GM18858 (cell line): ENCODE results near the gene APCDD1L.

Experiments
- ATAC-seq: cut with Tn5 transposase; IDR thresholded peaks from one replicate; pipeline ENCODE4 v1.9.1; 2021; ENCODE audit not compliant: unreplicated experiment

Gene APCDD1L

GRCh38 chr20:58515233-58516212, at the start of gene APCDD1L:
Gene APCDD1L, minus strand, starts transcription at chr20:58515399. Its CDS starts 692 bp downstream, at chr20:58514707.
- no peak for ATAC-seq

- no peak for ATAC-seq
Measured at GRCh38 chr20:58559368-58559729, 44.1 kb upstream of the APCDD1L start.

- no peak for ATAC-seq
Measured at GRCh38 chr20:58558486-58559367, 43.5 kb upstream of the APCDD1L start.

GRCh38 chr20:58557733-58558342, 42.6 kb upstream of the APCDD1L start:
- no peak for ATAC-seq

- no peak for ATAC-seq
Measured at GRCh38 chr20:58556961-58557360, 41.8 kb upstream of the APCDD1L start.

GRCh38 chr20:58555078-58555765, 40.0 kb upstream of the APCDD1L start:
- ATAC-seq: no peak

- no peak for ATAC-seq
Measured at GRCh38 chr20:58554541-58554940, 39.3 kb upstream of the APCDD1L start.

- no peak for ATAC-seq
Measured at GRCh38 chr20:58553841-58554240, 38.6 kb upstream of the APCDD1L start.

GRCh38 chr20:58553166-58553696, 38.0 kb upstream of the APCDD1L start:
- no peak for ATAC-seq

GRCh38 chr20:58552366-58552934, 37.3 kb upstream of the APCDD1L start:
- no peak for ATAC-seq

GRCh38 chr20:58551631-58552030, 36.4 kb upstream of the APCDD1L start:
- no peak for ATAC-seq

GRCh38 chr20:58550275-58551059, 35.3 kb upstream of the APCDD1L start:
- ATAC-seq: no peak

- no peak for ATAC-seq
Measured at GRCh38 chr20:58549231-58550209, 34.3 kb upstream of the APCDD1L start.

GRCh38 chr20:58547623-58548475, 32.6 kb upstream of the APCDD1L start:
- ATAC-seq: no peak

GRCh38 chr20:58546756-58547622, 31.8 kb upstream of the APCDD1L start:
- ATAC-seq: no peak

- no peak for ATAC-seq
Measured at GRCh38 chr20:58546416-58546711, 31.2 kb upstream of the APCDD1L start.
